GM19099 (cell line): ENCODE measurements around the gene DOLPP1.

Experiments used
- POLR2A ChIP-seq: IDR thresholded peaks from 3 replicates; pipeline ENCODE4 v1.6.1; 2011; ENCODE audit warnings: low read depth; ENCODE audit not compliant: insufficient read length; ENCODE audit errors: extremely low read depth

DOLPP1 gene

DNA sequence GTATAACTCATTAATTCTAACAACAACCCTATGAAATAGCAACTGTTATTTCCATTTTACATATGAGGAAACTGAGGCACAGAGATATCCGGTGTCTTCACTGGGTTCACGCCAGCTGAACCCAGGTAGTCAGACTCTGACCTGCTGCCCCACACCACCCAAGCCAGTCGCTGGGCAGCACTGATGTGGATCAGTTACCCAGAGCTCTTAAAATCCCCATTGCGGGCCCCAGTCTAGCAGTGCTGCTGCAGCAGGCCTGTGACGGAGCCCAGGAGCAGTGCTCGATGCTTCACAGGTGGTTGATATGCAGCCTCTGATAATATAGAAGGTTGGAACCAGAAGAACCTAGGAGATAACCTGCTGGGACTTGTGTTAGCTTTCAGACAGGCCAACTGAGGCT, 54.6 kb downstream of the DOLPP1 start:
- TF ChIP-seq POLR2A, result no peak

DNA sequence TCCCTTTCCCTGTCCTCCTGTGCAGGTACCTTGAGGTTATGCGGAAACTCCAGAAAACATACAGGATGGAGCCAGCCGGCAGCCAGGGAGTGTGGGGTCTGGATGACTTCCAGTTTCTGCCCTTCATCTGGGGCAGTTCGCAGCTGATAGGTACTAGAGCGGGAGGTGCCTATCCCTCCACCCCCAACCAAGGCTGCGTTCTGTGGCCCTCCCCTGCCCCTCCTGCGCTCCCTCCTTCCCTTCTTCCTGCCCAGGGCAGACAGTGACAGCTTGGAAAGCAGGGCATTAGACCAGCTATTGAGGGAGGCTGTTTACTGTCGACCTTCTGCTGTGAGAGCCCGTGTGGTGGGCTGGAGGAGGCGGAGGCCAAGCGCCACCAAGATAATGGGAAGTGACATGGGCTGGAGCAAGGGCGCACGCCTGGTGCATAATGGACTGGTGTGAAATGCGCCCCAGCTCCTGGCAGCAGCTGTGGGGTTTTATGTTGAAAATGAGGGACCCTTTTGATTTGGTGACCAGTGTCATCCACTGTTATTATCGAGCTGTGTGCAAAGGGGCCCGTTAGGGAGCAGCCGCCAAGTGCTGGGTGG, 55.6 kb downstream of the DOLPP1 start:
- no peak for TF ChIP-seq POLR2A

DNA sequence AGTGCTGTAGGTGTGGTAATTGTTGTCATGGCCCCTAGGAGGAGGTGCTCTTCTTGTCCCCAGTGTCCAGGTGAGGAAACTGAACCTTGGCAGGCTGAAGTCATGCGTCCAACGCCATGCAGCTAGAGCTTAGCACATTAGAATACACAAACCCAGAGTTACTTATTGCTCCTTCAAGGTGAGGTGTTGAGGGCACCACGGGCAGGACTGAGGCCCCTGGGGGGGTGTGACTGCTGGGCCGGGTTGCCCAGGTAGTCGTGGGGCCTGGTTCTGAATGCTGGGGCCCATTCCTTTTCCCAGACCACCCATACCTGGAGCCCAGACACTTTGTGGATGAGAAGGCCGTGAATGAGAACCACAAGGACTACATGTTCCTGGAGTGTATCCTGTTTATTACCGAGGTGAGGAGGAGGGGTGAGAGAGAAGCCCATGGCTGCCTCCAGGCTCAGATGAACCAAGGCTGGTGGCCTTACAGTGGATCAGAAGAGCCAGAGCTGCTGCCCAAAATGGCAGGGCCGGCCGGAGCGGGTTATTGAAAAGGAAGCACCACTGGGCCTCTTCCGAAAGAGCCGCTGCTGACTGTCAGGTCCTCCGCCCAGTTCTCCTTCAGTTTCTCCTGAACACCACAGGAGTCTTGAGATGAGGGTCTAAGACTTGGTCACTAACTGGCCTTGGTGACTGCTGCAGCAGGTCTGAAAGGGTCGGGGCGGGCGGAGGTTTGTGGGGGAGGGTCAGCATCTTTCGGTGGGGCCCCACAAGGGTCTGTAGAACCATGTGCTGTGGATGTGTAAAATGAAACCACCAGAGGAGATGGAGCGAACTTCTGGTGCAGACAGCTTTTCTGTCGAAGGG, 56.6 kb downstream of the DOLPP1 start:
- no peak for TF ChIP-seq POLR2A

DNA sequence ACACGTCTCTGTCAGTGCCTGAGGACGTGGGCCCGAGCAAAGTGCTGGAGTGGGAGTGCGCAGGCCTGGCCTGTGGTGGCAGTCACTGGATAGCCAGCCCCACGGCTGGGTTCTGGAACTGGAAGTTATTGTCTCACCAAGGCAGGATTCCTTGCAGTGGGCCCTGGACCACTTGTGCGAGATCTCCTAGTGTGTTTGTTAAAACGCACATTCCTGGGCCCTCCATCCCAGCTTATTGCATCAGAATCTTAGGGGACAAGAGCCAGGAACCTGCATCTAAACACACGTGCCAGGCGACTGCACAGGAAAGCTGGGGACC, 57.2 kb downstream of the DOLPP1 start:
- TF ChIP-seq POLR2A, result no peak

DNA sequence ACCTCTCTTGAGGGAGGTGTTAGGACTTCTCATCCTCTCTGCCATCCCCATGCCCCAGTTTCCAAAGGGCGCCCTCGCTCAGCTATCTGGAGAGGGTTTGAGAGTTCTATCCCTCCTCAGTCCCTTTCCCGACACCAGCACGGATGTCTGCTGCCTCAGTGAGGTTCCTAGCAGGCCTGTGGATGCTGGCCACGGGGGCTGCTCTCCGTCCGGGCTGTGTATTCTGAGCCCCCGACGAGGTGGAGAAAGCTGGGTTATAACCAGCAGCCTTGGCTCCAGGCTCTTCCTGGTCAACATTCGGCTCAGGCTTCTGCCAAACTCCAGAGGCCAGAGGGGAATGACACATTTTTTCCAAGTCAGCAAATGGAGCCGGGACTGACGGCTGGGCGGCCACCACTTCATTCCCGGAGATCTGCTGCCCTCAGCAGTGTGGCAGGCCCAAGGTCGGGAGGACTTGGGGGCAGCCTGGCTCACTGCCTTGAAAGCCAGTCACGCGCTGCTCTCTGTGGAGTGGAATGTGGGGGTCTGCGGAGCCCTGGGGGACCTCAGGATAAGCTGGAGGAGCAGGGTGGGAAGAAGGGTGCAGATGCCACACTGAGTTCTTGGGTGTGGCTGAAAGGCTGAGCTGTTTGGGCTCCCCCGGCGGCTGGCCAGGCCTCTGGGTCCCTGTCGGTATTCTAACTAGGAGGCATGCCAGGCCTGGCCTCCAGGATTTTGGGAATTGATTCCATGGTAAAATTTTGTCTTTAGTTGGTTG, 57.7 kb downstream of the DOLPP1 start:
- no peak for TF ChIP-seq POLR2A

- TF ChIP-seq POLR2A, result peak; percentile 58
These were observed 58.5 kb downstream of the DOLPP1 start for GRCh38 chr9:129139233-129139992.

DNA sequence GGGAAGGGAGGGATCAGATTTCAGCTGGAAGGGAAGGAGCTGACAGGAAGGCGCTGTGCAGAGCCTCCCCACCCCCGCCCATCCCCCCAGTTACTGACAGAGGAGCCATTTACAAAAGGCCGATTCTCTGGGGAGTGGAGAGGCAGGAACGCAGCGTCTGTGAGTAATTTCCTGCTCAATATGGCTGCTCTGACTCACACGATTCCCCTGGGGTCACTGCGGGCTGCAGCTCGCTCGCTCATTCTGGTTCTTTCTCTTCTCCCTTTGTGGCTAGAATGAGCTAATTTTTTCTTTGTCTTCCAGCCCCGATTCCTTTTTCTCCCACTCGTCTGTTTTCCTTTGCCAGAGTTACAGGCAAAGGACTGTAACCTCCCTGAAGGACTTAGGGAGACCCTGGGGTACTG, 59.1 kb downstream of the DOLPP1 start:
- TF ChIP-seq POLR2A, result peak; percentile 40
